GM12872 (cell line): ENCODE measurements around the gene ITGB5.

Source experiments
- CTCF ChIP-seq: IDR thresholded peaks from 3 replicates; pipeline ENCODE4 v1.5.1; 2011; ENCODE audit warnings: low read depth, mild to moderate bottlenecking, low read length, moderate library complexity; ENCODE audit not compliant: insufficient read depth

Gene ITGB5

GRCh38 chr3:124797426-124797945, 89.7 kb downstream of the ITGB5 start:
- no peak for TF ChIP-seq CTCF

DNA sequence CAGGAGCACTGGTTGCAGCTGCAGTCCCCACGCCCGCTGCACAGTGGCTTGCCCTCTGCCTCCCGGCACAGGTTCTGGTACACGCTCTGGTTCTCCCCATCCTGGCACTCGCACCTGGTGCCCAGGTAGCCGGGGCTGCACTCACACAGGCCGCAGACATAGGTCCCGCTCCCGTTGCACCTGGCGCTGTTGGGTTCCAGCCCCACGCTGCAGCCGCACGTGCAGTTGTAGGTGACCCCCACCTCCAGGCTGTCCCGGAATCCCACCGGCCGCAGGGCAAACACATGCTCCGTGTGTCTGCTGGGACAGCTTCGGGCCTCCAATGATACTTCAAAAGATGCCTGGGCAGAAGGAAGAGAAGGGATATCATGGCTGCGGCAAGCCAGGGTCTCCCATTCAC, 90.7 kb downstream of the ITGB5 start:
- no peak for TF ChIP-seq CTCF

DNA sequence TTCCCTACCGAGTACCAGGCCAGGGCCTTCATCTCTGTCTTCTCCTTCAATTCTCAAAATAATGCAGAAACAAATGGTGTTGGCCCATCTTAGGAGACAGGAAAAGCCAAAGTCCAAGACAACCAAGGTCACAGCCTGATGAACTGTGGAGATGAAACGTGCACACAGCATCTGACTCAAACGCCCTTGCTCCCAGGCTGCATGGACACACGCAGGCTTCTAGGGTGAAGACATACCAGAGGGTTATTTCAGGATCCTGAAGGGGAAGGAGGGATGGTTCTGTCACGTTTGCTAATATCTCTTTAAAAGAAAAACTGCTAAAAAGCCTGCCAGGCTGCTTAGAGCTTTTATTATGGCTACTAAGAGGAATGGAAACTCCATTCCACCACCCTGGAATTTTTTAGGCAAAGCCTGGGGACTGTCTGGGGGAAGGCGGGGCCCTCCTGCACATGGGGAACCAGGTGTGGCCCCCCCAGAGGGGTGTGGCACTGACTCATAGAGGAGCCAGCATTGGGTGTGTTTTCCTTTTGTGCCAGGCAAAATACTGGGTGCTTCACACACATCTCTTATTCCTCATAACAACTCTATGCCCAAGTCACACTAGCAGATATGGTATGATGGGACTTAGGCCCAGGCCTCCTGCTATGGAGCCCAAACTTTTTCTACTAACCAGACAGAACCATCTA, 94.0 kb downstream of the ITGB5 start:
- no peak for TF ChIP-seq CTCF

DNA sequence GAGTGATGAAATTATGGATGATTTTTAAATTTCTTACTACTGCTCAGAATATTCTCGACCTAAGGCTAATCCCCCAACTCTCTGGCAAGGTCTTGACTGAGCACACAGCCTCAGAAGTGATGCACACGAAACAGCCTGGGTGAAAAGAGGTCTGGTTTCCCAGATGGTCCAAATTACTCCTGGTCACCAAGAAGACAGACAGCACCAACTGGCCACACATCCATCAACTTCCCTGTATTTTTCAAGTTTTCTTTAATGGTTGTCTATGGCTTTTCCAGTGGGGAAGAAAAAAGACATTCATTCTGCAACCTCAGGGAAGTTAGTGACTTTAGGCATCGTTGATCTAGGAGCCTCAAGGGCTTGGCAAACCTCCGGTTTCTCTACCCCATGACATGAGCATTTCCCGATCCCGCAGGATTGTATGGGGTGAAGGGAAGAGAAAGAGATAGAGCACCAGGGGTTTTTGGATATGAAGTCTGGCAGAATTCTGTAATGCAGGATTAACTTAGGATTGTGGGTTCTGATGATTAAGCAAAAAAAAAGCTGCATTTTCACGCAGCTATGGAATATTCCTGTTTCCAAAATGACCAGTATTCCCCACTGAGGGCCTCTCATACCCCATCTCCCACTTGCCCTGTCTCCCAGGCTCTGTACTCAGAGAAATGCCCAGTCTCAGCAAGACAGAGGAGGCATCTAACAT, 94.7 kb downstream of the ITGB5 start:
- TF ChIP-seq CTCF: no peak

DNA sequence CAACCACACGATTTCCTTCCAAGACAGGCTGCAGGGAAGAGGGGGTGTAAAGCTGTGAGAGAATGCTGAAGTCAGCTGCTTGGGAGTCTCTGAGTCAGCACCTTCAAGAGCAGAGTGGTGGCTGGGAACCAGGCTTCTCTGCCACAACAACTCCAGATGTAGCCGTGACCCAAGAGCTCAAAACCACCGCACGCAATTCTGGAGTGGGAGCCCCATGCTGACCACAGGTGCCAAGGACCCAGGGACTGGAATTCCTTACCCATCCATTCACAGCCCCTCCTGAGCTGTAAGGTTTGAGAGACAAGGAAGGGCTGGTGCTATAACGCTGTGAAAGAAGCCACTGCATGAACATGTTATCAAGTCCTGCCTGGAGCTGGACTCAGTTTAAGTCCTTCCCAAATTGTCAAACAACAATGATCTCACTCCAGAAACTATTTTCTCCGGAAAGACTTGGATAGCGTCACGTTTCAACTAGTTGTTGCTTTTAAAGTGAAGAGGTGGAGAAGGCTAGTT, 95.5 kb downstream of the ITGB5 start:
- no peak for TF ChIP-seq CTCF

DNA sequence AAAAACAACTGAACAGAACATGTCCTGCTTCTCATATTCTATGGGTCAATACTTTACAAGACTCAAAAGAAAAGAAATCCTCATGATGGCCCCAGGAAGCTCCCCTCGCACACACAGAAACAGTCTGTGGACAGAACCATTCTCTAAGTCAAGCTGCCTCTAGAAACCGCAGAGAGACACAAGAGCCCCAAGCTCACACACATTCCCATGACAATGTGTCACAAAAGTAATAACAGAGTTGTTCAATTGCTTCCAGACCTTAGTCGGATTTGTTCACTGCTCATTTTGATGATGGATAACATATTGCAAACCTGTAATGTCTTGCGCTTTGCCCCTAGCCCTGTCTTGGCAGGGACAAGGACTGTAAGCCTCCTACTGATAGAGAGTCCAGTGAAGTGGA, 96.0 kb downstream of the ITGB5 start:
- TF ChIP-seq CTCF: no peak

DNA sequence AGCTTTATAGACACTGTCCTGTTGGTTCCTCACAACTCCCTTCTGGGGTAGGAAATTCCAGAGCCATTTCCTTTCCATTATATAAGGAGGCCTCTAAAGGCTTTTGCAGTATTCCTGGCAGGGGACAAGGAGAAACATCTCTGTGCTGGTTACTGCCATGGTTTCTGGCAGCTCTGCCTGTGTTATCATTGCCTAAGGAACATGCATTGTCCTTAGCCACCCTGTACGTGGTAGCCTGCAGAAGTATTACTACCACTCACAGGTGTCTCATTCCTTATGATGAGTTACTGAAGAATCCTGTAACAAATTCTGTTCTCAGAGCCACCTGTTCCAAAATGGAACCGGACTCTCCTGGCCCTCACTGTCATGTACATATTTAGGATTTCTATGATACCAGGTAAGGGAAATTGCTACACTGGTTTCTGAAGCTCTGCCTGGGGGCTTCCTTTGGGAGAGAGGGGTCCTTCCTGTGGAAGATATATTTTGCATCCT, 98.9 kb downstream of the ITGB5 start:
- no peak for TF ChIP-seq CTCF
